ENCODE results near the gene DNM2. TPM values are rescaled to one million over a fixed set of nuclear protein-coding genes. Genes with fewer than 3 reads are reported as not detected.

Gene DNM2
- total RNA-seq, 1 experiment from 2014 or later: 125 TPM

- CTCF ChIA-PET: interaction anchor here (0.6 kb wide), 1 partner anchor 170 kb away, joined by 4 read pairs; no protein-coding TSS in a partner anchor
- DNase-seq (ENCODE audit: low read depth, low spot score) (no peak), ATAC-seq (no peak)
- intact Hi-C loops (cut with micrococcal nuclease; ENCODE audit: unreplicated experiment) (loop anchor here (5.0 kb wide), 1 partner anchor 128 kb away; the partner anchor contains the start of genes CDKN2D and KRI1), in situ Hi-C loops (cut with HindIII; ENCODE audit: low pct_unique_long_range_greater_than_20kb, low sequenced_read_pairs) (no loop called here)
- POLR2A ChIA-PET: no interaction called here
- TF ChIP-seq, protein P1, sequence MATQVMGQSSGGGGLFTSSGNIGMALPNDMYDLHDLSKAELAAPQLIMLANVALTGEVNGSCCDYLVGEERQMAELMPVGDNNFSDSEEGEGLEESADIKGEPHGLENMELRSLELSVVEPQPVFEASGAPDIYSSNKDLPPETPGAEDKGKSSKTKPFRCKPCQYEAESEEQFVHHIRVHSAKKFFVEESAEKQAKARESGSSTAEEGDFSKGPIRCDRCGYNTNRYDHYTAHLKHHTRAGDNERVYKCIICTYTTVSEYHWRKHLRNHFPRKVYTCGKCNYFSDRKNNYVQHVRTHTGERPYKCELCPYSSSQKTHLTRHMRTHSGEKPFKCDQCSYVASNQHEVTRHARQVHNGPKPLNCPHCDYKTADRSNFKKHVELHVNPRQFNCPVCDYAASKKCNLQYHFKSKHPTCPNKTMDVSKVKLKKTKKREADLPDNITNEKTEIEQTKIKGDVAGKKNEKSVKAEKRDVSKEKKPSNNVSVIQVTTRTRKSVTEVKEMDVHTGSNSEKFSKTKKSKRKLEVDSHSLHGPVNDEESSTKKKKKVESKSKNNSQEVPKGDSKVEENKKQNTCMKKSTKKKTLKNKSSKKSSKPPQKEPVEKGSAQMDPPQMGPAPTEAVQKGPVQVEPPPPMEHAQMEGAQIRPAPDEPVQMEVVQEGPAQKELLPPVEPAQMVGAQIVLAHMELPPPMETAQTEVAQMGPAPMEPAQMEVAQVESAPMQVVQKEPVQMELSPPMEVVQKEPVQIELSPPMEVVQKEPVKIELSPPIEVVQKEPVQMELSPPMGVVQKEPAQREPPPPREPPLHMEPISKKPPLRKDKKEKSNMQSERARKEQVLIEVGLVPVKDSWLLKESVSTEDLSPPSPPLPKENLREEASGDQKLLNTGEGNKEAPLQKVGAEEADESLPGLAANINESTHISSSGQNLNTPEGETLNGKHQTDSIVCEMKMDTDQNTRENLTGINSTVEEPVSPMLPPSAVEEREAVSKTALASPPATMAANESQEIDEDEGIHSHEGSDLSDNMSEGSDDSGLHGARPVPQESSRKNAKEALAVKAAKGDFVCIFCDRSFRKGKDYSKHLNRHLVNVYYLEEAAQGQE (IDR thresholded peaks at IDR 0.05; ENCODE audit: insufficient read depth in 1 of 2, low read depth in 2 of 2, low read length in 1 of 2): no peak
- TF ChIP-seq, protein P2, sequence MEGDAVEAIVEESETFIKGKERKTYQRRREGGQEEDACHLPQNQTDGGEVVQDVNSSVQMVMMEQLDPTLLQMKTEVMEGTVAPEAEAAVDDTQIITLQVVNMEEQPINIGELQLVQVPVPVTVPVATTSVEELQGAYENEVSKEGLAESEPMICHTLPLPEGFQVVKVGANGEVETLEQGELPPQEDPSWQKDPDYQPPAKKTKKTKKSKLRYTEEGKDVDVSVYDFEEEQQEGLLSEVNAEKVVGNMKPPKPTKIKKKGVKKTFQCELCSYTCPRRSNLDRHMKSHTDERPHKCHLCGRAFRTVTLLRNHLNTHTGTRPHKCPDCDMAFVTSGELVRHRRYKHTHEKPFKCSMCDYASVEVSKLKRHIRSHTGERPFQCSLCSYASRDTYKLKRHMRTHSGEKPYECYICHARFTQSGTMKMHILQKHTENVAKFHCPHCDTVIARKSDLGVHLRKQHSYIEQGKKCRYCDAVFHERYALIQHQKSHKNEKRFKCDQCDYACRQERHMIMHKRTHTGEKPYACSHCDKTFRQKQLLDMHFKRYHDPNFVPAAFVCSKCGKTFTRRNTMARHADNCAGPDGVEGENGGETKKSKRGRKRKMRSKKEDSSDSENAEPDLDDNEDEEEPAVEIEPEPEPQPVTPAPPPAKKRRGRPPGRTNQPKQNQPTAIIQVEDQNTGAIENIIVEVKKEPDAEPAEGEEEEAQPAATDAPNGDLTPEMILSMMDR (IDR thresholded peaks at IDR 0.05): no peak
- no peak for TF ChIP-seq SIN3A (IDR thresholded peaks at IDR 0.05; ENCODE audit: borderline replicate concordance, insufficient read depth, low read depth, low read length)
- TF ChIP-seq POLR2AphosphoS5 (IDR thresholded peaks at IDR 0.05; ENCODE audit: low read depth, low read length): no peak
- no peak for TF ChIP-seq TCF7L2 (IDR thresholded peaks at IDR 0.05; ENCODE audit: low read depth, low read length)
- Histone ChIP-seq H3K4me1 (ENCODE audit: control insufficient read depth, insufficient read depth, low read length) (peaks cover 4% of the 10 kb centered on the region), H3K27me3 (ENCODE audit: control insufficient read depth, insufficient read depth, low read length) (no peaks in the 10 kb centered on the region), H3K9me3 (ENCODE audit: control insufficient read depth, insufficient read depth, low read depth, low read length) (no peaks in the 10 kb centered on the region), H3K36me3 (ENCODE audit: control insufficient read depth, insufficient read depth, low read length) (no peaks in the 10 kb centered on the region; the same call in 1 of the 2 replicates), H3K27ac (ENCODE audit: low read length) (no peak overlapping the region), H3K4me3 (ENCODE audit: low read depth in 2 of 2, low read length in 2 of 2) (no peak overlapping the region; a peak in 1 of 4 replicates)
- BruUV-seq (replicated peaks): no TSS peak
Observed at GRCh38 chr19:10694706-10695307, 23.1 kb upstream of the DNM2 start.

DNA sequence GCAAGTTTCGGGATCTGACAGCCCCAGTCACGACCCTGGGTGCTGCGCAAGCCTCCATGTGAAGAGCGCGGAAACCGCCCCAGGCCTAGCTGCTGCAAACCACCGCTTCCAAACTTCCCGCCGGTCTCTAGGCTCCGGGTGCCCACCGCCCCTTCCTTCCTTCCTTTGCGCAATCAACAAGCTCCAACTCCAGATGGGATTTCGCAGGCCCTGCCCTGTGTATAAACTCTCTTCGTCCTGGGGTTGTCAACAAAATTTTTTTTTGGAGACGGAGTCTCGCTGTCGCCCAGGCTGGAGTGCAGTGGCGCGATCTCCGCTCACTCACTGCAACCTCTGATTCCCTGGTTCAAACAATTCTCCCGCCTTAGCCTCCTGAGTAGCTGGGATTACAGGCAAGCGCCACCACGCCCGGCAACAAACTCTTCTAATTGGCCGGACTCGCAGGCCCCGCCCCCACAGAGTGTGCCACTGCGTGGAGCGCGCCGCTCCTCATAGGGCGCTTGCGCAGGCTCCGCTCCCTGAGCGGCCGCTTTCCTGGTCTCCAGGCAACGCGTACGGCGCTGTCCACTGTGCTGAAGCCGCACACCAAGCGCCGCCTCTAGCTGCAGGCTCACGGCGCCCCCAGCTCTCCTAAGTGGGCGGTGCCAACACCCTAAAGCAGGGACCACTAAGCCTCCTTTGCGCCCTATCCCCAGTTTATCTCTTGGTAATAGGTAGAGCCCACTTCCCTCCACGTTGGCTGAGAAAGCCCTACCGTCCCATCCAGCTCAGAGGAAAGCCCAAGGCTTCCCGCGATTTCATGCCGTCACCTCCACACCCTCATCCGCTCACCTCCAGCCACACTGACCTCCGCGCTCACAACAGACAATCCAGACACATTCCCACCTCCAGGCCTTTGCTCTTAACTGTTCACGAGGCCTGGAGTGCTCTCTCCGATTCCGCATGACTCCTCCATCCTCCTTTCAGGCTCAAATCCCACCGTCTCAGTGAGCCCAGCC lies 22.2 kb upstream of the DNM2 start:
- in situ Hi-C loops (cut with HindIII; ENCODE audit: low pct_unique_long_range_greater_than_20kb, low sequenced_read_pairs): no loop called here
- intact Hi-C loops (cut with micrococcal nuclease; ENCODE audit: unreplicated experiment): loop anchor here (5.0 kb wide), 1 partner anchor 128 kb away; the partner anchor contains the start of genes CDKN2D and KRI1
- POLR2A ChIA-PET: interaction anchor here (0.6 kb wide), 1 partner anchor 49 kb away, joined by 3 read pairs; no protein-coding TSS in a partner anchor

More for the DNA sequence above, 22.2 kb upstream of the DNM2 start:
- ATAC-seq (peak; percentile 95), DNase-seq (ENCODE audit: low read depth, low spot score) (no peak)
- Histone ChIP-seq H3K4me3 (ENCODE audit: low read depth in 2 of 2, low read length in 2 of 2) (peak overlapping the region; percentile 21 to 40), H3K36me3 (ENCODE audit: control insufficient read depth, insufficient read depth, low read length) (no peaks in the 10 kb centered on the region; the same call in 1 of the 2 replicates), H3K27me3 (ENCODE audit: control insufficient read depth, insufficient read depth, low read length) (no peaks in the 10 kb centered on the region), H3K9me3 (ENCODE audit: control insufficient read depth, insufficient read depth, low read depth, low read length) (no peaks in the 10 kb centered on the region), H3K4me1 (ENCODE audit: control insufficient read depth, insufficient read depth, low read length) (peaks cover 4% of the 10 kb centered on the region), H3K27ac (ENCODE audit: low read length) (no peak overlapping the region)
- TF ChIP-seq TCF7L2 (IDR thresholded peaks at IDR 0.05; ENCODE audit: low read depth, low read length) (no peak), POLR2AphosphoS5 (IDR thresholded peaks at IDR 0.05; ENCODE audit: low read depth, low read length) (0 out of 2 replicates have a peak, but pooled peaks have one; percentile 22), SIN3A (IDR thresholded peaks at IDR 0.05; ENCODE audit: borderline replicate concordance, insufficient read depth, low read depth, low read length) (peak; percentile 97; the same call in 1 of the 2 replicates)
- TF ChIP-seq, protein P2 (IDR thresholded peaks at IDR 0.05): no peak
- TF ChIP-seq, protein P1 (IDR thresholded peaks at IDR 0.05; ENCODE audit: insufficient read depth in 1 of 2, low read depth in 2 of 2, low read length in 1 of 2): peak; percentile 100
- CTCF ChIA-PET: interaction anchor here (0.5 kb wide), 1 partner anchor 189 kb away, joined by 3 read pairs; no protein-coding TSS in a partner anchor
- BruUV-seq (replicated peaks): no TSS peak
